LNCAP (cell line): ENCODE measurements around the gene GUCY1A1.

Experiments used
- CTCF ChIP-seq: fragments of 450-650 bp; IDR thresholded peaks from 2 replicates; pipeline ENCODE4 v1.5.1; 2017; ENCODE audit warnings: mild to moderate bottlenecking

The GUCY1A1 gene

GRCh38 chr4:155646001-155646400 is 20.6 kb upstream of the GUCY1A1 start:
- no peak for TF ChIP-seq CTCF

- no peak for TF ChIP-seq CTCF
These were observed 13.6 kb upstream of the GUCY1A1 start for GRCh38 chr4:155653052-155653451.

GRCh38 chr4:155656025-155656424 is 10.6 kb upstream of the GUCY1A1 start:
- TF ChIP-seq CTCF = no peak

- no peak for TF ChIP-seq CTCF
These were observed 9.5 kb upstream of the GUCY1A1 start for GRCh38 chr4:155657169-155657568.

- TF ChIP-seq CTCF = no peak
These were observed 8.5 kb upstream of the GUCY1A1 start for GRCh38 chr4:155657985-155658680.

GRCh38 chr4:155658681-155659064 is 8.0 kb upstream of the GUCY1A1 start:
- TF ChIP-seq CTCF = no peak

- TF ChIP-seq CTCF = no peak
These were observed 7.5 kb upstream of the GUCY1A1 start for GRCh38 chr4:155659176-155659575.

- TF ChIP-seq CTCF = no peak
These were observed 6.2 kb upstream of the GUCY1A1 start for GRCh38 chr4:155660436-155660835.
